HepG2 (cell line): Measurements from ENCODE around the gene TXLNA. TPM values are rescaled to one million over a fixed set of nuclear protein-coding genes. Genes with fewer than 3 reads are reported as not detected.
A peak's percentile ranks its signal among the peaks of the same experiment; 100 is the strongest.

Experiments used
- AGO1 ChIP-seq: fragments of 200-400 bp; formaldehyde crosslinking; IDR thresholded peaks from 2 replicates; pipeline ENCODE4 v1.6.1; 2017; ENCODE audit warnings: mild to moderate bottlenecking, low read depth, low read length, moderate library complexity; ENCODE audit not compliant: poor library complexity, severe bottlenecking
- AGO2 ChIP-seq: fragments of 200-400 bp; formaldehyde crosslinking; optimal IDR thresholded peaks from 2 replicates; pipeline ENCODE3; 2017; ENCODE audit warnings: mild to moderate bottlenecking, low read depth, low read length, moderate library complexity
- FOXA1 ChIP-seq, 2 experiments: fragments of 450-650 bp in 1 of 2; sonication (generic) in 1 of 2; formaldehyde crosslinking in 1 of 2; IDR thresholded peaks; 2 replicates each; pipeline versions ENCODE4 v1.4.0 to v1.6.1; 2016 to 2020; ENCODE audit warnings: missing genetic modification reagents in 1 of 2
- FOXK2 ChIP-seq: fragments of 450-650 bp; IDR thresholded peaks from 2 replicates; pipeline ENCODE4 v1.6.1; 2016
- HNRNPUL1 ChIP-seq: fragments of 200-400 bp; formaldehyde crosslinking; IDR thresholded peaks from 2 replicates; pipeline ENCODE4 v1.6.1; 2017; ENCODE audit warnings: low read depth, mild to moderate bottlenecking, low read length, moderate library complexity
- HOXA3 ChIP-seq: sonication (generic); formaldehyde crosslinking; IDR thresholded peaks from 2 replicates; pipeline ENCODE4 v1.5.0; 2020; ENCODE audit warnings: missing genetic modification reagents
- IKZF4 ChIP-seq: sonication (generic); formaldehyde crosslinking; IDR thresholded peaks from 2 replicates; pipeline ENCODE4 v1.5.1; 2020; ENCODE audit warnings: borderline replicate concordance, mild to moderate bottlenecking, low read depth, missing genetic modification reagents; ENCODE audit errors: not compliant biosample characterization
- ISL2 ChIP-seq: sonication (generic); formaldehyde crosslinking; IDR thresholded peaks from 2 replicates; pipeline ENCODE4 v1.5.0; 2020; ENCODE audit warnings: missing genetic modification reagents
- NCOA2 ChIP-seq: sonication (generic); formaldehyde crosslinking; IDR thresholded peaks from 2 replicates; pipeline ENCODE4 v1.8.0; 2022; ENCODE audit warnings: inconsistent platforms
- RBM39 ChIP-seq: fragments of 200-400 bp; formaldehyde crosslinking; IDR thresholded peaks from one replicate; pipeline ENCODE4 v1.6.1; 2018; ENCODE audit warnings: antibody characterized with exemption, mild to moderate bottlenecking, low read depth, low read length; ENCODE audit not compliant: poor library complexity, severe bottlenecking
- SAP130 ChIP-seq: IDR thresholded peaks from 2 replicates; pipeline ENCODE4 v1.6.1; 2016; ENCODE audit warnings: low read depth
- SNRNP70 ChIP-seq: fragments of 200-400 bp; formaldehyde crosslinking; IDR thresholded peaks from 2 replicates; pipeline ENCODE4 v1.6.1; 2017; ENCODE audit warnings: mild to moderate bottlenecking, low read depth, low read length, moderate library complexity
- SRF ChIP-seq: IDR thresholded peaks from 2 replicates; pipeline ENCODE4 v1.6.1; 2011; ENCODE audit warnings: mild to moderate bottlenecking, low read depth, low read length, moderate library complexity
- TEAD3 ChIP-seq: optimal IDR thresholded peaks from 2 replicates; pipeline ENCODE3; 2016; ENCODE audit warnings: borderline replicate concordance
- ZKSCAN5 ChIP-seq: sonication (generic); formaldehyde crosslinking; IDR thresholded peaks from 2 replicates; pipeline ENCODE4 v1.5.1; 2020; ENCODE audit warnings: mild to moderate bottlenecking, missing genetic modification reagents
- ZNF281 ChIP-seq: sonication (generic); formaldehyde crosslinking; IDR thresholded peaks from 2 replicates; pipeline ENCODE4 v1.4.0; 2020; ENCODE audit warnings: missing genetic modification reagents, borderline replicate concordance
- ZNF430 ChIP-seq: sonication (generic); formaldehyde crosslinking; IDR thresholded peaks from 2 replicates; pipeline ENCODE4 v1.9.0; 2021; ENCODE audit warnings: mild to moderate bottlenecking, missing genetic modification reagents
- ZNF720 ChIP-seq: sonication (generic); formaldehyde crosslinking; IDR thresholded peaks from 2 replicates; pipeline ENCODE4 v1.4.0; 2020; ENCODE audit warnings: missing genetic modification reagents
- ZSCAN25 ChIP-seq: sonication (generic); formaldehyde crosslinking; IDR thresholded peaks from 2 replicates; pipeline ENCODE4 v1.8.0; 2022; ENCODE audit warnings: mild to moderate bottlenecking, missing genetic modification reagents
- polyA plus RNA-seq, 8 experiments: library from polyadenylated mRNA; depleted of rRNA in 3 of 8; stranded (reverse) in 7 of 8; unstranded in 1 of 8; fragments of >200 nt; fragmentation: Illumina TruSeq in 4 of 8; extraction: Trizol in 4 of 8; gene quantifications; 2 replicates each; pipeline versions ENCODE4 v1.2.1 to v1.2.3, GENCODE V29; 2011 to 2016; ENCODE audit warnings: low read depth in 4 of 8, missing spikeins in 1 of 8, mixed read lengths in 1 of 8; ENCODE audit not compliant: insufficient read depth in 1 of 8
- total RNA-seq, 5 experiments: library from RNA; depleted of rRNA; stranded (reverse); fragments of >200 nt; fragmentation: Illumina TruSeq; extraction: Trizol; gene quantifications; 2 replicates each; pipeline ENCODE4 v1.2.3, GENCODE V29; 2016; ENCODE audit warnings: low read depth in 1 of 5
- TF ChIP-seq, protein P1 (sequence below): sonication (generic); formaldehyde crosslinking; IDR thresholded peaks from 2 replicates; pipeline ENCODE4 v1.5.0; 2020; ENCODE audit warnings: missing genetic modification reagents
- TF ChIP-seq, protein P2 (sequence below): sonication (generic); formaldehyde crosslinking; conservative IDR thresholded peaks from 2 replicates; pipeline ENCODE4 v1.8.0; 2022; ENCODE audit warnings: low read depth, missing genetic modification reagents
- TF ChIP-seq, protein P3 (sequence below): sonication (generic); formaldehyde crosslinking; IDR thresholded peaks from 2 replicates; pipeline ENCODE4 v1.4.0; 2020; ENCODE audit warnings: missing genetic modification reagents

The TXLNA gene
- total and polyA plus RNA-seq, 2 of the 13 experiments (the other 11 are each of a cell fraction or from before 2014, with no cell fraction given) = 29.6 to 67.8 TPM

GRCh38 chr1:32200226-32201010 lies 20.9 kb downstream of the TXLNA start, which contains the start of gene CCDC28B (continued):
- TF ChIP-seq, protein P1, sequence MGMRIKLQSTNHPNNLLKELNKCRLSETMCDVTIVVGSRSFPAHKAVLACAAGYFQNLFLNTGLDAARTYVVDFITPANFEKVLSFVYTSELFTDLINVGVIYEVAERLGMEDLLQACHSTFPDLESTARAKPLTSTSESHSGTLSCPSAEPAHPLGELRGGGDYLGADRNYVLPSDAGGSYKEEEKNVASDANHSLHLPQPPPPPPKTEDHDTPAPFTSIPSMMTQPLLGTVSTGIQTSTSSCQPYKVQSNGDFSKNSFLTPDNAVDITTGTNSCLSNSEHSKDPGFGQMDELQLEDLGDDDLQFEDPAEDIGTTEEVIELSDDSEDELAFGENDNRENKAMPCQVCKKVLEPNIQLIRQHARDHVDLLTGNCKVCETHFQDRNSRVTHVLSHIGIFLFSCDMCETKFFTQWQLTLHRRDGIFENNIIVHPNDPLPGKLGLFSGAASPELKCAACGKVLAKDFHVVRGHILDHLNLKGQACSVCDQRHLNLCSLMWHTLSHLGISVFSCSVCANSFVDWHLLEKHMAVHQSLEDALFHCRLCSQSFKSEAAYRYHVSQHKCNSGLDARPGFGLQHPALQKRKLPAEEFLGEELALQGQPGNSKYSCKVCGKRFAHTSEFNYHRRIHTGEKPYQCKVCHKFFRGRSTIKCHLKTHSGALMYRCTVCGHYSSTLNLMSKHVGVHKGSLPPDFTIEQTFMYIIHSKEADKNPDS = no peak
- TF ChIP-seq IKZF4 (CRISPR knock-in tag) (no peak), NCOA2 (CRISPR knock-in tag) (no peak), RBM39 (no peak), ZNF720 (CRISPR knock-in tag) (no peak), FOXK2 (no peak), SNRNP70 (no peak), ZSCAN25 (CRISPR knock-in tag) (no peak), AGO2 (peak; percentile 60), TEAD3 (CRISPR knock-in tag) (no peak), ZKSCAN5 (CRISPR knock-in tag) (no peak), ISL2 (no peak), SAP130 (CRISPR knock-in tag) (0 out of 2 replicates have a peak, but pooled peaks have one; percentile 6), SRF (no peak), ZNF430 (CRISPR knock-in tag) (no peak), ZNF281 (no peak), AGO1 (peak; percentile 66), HNRNPUL1 (no peak), FOXA1 (IDR thresholded peaks at IDR 0.05) (no peak), FOXA1 (CRISPR knock-in tag; IDR thresholded peaks at IDR 0.05) (no peak), HOXA3 (CRISPR knock-in tag) (peak; percentile 49)
- TF ChIP-seq, protein P2, sequence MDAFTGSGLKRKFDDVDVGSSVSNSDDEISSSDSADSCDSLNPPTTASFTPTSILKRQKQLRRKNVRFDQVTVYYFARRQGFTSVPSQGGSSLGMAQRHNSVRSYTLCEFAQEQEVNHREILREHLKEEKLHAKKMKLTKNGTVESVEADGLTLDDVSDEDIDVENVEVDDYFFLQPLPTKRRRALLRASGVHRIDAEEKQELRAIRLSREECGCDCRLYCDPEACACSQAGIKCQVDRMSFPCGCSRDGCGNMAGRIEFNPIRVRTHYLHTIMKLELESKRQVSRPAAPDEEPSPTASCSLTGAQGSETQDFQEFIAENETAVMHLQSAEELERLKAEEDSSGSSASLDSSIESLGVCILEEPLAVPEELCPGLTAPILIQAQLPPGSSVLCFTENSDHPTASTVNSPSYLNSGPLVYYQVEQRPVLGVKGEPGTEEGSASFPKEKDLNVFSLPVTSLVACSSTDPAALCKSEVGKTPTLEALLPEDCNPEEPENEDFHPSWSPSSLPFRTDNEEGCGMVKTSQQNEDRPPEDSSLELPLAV (CRISPR knock-in tag) = no peak
- TF ChIP-seq, protein P3, sequence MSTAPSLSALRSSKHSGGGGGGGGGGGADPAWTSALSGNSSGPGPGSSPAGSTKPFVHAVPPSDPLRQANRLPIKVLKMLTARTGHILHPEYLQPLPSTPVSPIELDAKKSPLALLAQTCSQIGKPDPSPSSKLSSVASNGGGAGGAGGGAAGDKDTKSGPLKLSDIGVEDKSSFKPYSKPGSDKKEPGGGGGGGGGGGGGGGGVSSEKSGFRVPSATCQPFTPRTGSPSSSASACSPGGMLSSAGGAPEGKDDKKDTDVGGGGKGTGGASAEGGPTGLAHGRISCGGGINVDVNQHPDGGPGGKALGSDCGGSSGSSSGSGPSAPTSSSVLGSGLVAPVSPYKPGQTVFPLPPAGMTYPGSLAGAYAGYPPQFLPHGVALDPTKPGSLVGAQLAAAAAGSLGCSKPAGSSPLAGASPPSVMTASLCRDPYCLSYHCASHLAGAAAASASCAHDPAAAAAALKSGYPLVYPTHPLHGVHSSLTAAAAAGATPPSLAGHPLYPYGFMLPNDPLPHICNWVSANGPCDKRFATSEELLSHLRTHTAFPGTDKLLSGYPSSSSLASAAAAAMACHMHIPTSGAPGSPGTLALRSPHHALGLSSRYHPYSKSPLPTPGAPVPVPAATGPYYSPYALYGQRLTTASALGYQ (CRISPR knock-in tag) = no peak
